ENCODE results near the gene DUS2.

Gene DUS2

DNA sequence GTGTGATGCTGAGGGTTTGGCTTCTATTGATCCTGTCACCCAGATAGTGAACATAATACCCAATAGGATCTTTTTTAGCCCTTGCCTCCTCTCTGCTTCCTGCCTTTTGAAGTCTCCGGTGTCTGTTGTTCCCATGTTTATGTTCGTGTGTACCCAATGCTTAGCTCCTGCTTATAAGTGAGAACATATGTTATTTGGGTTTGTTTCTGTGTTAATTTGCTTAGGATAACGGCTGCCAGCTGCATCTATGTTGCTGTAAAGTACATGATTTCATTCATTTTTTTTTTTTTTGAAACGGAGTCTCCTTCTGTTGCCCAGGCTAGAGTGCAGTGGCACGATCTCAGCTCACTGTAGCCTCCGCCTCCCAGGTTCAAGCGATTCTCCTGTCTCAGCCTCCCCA is 23.0 kb downstream of the DUS2 start:
- no peak for DNase-seq (ENCODE audit: low spot score)

DNA sequence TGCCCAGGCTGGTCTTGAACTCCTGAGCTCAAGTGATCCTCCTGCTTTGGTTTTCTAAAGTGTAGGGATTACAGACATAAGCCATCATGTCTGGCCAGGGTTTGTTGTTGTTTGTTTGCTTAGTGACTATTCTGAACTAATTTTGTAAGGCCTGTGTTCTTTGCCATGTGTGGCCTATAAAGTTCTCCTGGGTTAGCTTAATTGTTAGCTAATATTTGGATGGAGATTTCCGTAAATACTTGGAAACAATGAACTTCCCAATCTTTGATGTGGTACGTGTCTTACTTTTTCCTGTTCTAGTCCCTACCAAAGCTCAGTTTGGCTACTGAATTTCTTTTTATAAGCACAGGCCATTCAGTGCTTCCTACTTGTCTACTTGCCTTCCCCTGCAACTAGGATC is 24.9 kb downstream of the DUS2 start:
- no peak for DNase-seq (ENCODE audit: low spot score)

DNA sequence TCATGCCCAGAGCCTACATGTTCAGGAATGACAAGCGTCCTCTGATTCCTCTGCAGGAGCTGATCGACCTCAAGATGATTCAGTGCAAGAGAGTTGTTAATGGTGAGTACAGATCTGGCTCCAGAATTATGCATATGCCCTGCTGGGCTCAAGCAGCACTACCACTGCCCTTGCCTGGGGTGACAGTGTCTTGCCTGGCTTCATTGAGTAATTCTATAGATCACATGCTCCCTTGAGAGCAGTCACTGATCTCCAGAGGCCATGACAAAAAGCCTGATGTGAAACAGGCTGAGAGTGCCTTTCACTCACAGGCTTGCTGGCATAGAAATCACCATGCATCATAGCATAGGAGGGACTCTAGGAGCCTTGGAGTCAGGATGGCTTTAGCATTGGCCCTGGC is 26.4 kb downstream of the DUS2 start:
- DNase-seq (ENCODE audit: low spot score), result no peak

DNA sequence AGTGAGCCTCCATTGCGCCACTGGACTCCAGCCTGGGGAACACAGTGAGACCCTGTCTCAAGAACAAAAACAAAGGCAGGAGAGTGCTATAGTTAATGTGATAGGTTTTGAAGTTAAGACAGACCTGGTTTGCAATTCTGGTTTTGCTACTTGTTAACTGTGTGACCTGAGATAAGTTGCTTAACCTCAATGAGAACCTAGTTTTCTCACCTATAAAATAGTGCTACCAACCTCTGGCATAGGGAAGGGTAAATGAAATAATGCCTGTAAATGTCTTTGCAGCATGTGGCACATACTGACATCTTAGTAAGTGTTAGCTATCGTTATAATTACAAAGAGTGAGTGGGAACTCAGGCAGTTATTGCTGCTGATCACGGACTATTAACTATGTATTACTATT is 32.3 kb downstream of the DUS2 start:
- DNase-seq (ENCODE audit: low spot score), result no peak

DNA sequence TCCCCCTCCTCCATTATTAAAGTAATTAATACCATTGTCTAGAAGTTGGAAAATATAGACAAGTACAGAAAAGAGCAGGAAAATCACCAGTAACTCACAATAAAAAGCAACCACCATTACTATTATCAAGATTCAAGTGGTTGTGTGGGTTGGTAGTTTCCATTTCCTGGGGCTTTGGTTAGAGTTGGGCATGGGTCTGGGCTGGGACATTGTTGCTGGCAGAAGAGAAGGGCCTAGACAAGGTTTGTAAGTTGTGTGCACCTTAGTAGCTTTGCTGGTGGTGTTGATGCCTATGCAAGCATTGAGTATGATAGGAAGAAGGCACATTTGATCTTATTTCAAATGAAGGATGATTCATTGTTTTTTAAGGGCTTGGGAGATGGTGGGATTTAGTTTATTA is 36.7 kb downstream of the DUS2 start:
- DNase-seq (ENCODE audit: low spot score), result no peak

DNA sequence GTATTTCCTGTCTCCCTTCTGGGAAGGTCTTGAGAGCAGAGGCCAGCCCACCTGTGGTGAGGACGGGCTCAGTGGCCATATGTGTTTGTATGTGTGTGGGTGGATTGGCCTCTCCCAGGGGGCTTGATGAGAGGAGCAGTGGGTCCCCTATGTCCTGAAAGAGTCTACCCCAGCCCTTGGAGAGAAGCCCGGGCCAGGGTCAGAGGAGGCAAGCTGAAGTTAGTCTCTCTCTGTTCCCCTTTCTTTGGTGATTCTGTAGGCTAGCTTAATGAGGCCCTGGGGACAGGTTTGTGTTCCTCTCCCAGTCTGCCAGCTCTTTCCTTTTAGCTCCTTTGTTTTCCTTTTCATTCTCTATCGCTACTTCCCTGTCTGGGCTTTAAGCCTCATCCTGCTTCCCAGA is 38.3 kb downstream of the DUS2 start:
- no peak for DNase-seq (ENCODE audit: low spot score)

DNA sequence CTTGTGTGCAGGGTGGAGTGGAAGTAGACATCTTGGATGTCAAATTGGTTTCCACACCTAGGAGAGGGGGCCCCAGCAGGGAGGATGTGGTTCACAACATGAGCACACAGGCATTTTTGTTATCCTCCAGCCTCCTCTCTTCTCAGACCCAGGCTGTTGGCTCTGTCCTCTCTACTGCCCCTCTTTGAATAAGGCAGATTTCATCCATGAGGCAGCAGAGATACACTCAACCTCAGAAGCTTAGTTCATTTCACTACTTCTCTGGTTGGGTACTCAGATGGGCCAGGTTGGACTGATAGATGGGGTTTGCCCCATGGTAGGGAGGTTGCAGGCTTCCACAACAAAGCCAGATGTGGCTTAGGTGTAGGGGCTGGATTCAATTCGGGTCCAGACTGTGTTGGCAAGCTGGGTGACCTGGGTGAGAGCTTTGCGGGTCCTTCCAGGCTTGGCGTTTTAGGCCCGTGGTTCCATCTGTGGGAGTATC is 39.9 kb downstream of the DUS2 start:
- no peak for DNase-seq (ENCODE audit: low spot score)

DNA sequence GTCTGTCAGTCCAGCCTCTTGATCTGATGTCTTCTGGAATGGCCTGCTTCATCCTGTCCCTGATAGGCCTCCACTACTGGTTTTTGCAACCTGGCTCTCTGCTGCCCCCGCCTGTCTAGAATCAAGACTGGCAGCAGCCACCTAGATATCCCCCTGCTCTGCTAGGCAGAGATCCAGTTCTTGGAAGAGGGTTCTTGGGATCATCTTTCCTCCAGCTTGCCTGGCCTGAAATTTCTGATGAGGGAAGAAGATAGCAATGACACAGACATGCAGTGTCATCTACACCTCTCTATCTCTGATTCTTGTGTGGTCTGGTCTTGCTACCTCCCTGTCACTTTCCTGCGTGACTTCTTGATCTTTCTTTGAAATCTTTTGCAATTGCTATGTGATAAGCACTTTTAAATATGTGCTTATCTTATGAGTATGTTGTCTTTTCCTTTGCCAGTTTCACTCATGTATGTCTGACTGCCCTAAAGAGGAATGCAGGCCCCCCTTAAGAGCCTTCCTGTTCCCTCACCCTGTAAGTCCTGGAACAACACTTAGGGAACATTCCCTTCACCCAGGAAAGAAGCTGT is 41.8 kb downstream of the DUS2 start:
- DNase-seq (ENCODE audit: low spot score), result peak; percentile 85

DNA sequence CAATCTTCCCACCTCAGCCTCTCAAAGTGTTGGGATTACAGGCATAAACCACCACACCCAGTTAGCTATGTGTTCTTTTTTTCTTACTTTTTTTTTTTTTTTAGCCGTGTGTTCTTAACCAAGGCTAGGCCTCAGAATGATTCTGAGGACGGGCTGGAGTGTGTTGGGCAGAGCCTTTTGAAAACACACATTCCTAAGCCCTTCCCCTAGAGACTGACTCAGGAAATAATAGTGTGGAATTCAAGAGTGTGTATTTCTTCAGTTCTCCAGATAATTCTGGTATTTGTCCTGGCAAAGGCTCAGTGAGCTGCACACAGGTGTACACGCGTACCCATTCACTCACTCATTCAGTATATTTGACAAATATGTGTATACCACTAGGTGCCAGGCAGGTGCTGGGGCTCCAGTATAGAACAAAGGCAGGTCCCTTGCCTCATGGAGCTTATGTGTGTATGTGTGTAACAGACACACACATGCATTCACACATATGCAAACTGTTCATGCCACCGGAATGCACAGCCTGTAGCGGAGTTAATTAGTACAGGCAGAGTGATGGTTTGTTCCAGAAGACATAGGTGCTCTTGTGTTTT is 42.7 kb downstream of the DUS2 start:
- peak; percentile 84 for DNase-seq (ENCODE audit: low spot score)

DNA sequence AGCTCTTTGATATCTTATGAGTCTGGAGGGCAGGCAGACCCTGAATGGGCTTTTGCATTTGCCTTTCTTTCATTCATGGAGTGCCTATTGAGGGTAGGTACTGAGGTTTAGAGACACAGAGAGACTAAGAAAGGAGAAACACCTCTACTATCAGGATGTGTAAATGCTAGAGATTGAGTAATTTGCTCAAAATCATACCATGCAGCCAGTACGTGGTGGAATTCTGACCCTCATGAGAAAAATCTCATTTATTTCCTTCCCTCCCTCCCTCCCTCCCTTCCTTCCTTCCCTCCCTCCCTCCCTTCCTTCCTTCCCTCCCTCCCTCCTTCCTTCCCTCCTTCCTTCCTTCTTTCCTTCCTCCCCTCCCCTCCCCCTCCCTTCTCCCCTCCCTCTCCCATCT is 43.7 kb downstream of the DUS2 start:
- no peak for DNase-seq (ENCODE audit: low spot score)

DNA sequence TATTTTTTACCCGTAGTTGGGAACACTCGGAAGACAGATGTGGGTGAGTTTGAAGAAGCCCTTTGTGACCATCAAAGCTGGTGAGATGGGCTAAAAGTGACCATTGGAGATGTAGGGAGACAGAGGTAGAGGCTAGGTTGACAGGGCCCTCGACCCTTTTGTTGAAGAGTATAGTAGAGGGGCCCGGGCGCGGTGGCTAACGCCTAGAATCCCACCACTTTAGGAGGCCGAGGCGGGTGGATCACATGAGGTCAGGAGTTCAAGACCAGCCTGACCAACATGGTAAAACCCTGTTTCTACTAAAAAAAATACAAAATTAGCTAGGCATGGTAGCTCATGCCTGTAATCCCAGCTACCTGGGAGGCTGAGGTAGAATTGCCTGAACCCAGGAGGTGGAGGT is 45.8 kb downstream of the DUS2 start:
- no peak for DNase-seq (ENCODE audit: low spot score)

DNA sequence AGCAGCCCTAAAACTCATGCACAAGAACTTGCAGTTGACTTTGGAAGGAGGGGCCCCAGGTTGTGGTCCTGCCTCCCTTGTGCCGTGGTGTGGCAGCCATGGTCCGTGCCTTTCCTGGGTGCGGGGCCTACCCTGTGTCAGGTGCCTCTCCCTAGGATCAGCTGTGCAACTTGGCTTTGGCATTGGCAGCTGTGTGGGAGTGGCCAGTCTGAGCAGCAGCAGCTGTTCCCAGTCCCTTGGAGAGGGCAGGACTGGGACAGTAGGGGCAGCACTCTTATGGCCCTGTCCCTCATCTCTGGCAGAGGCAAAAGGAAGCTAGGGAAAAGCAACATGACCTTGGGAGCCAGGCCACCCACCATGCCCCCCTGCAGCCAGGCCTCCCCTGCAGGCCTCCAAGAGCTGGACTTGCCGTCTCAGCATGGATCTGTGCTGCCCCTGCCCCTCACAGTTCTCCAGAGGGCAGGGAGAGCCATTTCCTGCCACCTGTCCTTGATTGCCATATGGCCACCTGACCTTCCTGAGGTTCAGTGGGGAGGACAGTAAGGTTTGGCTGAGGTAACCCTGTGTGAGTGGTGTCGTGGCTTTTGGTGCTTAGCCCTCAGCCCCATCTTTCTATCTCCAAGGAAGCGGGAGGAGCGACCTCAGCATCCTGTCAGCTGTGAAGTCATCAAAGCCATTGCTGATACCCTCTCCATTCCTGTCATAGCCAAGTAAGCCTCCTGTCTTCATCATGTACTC is 46.6 kb downstream of the DUS2 start:
- no peak for DNase-seq (ENCODE audit: low spot score)

DNA sequence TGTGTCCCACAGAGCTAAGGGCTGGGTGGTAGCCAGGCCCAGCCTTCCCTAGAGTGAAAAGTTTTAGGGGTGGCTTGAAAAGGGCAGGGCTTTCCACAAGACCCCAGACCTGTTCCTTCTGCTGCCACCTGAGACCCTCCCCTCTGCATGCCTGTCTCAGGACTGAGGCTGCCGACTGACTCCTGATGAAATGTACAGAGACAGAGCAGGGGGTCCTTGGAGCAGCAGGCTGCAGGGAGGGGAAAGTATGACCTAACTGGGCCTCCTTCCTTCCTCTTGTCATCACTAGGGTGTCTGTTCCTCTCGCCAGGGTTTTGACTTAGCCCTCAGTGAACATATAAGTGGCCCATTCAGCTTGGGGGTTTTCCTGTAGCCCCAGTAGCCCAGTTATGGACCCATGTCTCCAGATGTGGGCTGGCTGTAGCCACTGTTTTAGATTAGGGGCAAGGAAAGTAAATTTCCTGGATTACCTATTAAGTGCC is 47.2 kb downstream of the DUS2 start:
- DNase-seq (ENCODE audit: low spot score), result no peak

DNA sequence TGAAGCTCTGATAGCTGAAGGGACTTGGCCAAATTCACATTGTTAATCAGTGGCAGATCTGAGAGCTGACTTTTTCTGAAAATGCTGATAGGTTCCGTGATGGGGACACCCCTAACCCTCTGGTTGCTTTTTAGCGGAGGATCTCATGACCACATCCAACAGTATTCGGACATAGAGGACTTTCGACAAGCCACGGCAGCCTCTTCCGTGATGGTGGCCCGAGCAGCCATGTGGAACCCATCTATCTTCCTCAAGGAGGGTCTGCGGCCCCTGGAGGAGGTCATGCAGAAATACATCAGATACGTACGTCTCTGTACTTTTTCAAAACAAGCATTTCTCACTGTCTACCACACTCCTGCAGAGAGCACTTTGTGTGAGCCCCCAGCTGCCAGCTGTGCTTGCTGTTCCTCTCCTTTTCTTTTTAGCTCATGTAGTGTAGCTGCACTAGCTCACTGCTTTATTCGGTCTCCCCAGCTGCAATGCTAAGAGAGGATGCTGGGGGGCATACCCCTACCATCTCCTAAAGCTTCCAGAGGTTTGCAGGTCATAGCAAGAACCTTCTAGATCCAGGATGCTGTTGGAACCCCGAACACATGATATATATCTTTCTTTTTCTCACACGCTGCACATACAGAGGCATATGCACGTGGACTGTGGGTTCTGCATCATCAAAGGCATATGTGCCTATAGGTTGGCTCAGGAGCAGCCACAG is 47.9 kb downstream of the DUS2 start:
- no peak for DNase-seq (ENCODE audit: low spot score)

DNA sequence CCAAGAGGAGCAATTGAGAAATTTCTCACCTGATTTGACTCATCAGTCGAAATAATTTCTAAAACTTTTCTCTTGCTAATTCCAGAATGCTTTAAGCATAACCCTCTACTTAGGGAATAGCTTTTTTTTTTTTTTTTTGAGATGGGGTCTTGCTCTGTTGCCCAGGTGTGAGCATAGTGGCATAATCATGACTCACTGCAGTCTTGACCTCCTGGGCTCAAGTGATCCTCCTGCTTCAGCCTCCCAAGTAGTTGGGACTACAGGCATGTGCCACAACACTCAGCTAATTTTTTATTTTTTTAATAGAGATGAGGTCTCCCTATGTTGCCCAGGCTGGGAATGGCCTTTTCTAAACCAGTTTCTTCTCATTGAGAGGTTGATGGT is 48.4 kb downstream of the DUS2 start:
- no peak for DNase-seq (ENCODE audit: low spot score)

DNA sequence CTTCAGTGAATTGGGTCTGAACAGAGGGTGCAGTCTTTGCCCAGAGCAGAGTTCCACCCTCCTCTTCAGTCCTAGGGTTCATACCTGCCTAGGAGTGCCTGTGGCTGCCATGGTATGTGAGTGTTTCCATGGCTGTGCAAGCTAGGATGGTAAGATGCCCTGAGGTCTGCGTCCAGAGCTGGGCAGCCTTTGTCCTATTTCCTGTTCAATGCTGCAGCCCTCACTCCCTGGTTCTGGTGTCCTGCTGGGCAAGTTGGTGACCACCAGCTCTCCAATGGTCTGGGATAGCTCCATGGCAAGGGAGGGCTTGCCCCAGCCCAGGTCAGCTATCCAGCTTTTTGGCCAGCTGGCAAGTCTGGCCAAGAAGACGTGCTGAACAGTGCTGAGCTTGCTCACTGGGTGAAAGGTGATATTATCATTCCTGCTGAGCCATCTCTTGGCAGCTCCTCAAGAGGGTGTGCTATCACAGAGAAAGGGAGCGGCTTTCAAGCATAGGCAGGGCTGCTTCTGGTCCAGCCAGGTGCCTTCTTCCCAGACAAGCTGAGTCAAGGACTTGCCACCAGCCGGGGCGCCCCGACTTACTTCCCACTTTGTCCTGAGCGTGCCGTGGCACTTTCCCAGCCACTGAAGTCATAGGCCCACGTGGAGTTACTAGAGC is 49.1 kb downstream of the DUS2 start:
- DNase-seq (ENCODE audit: low spot score), result peak; percentile 74

DNA sequence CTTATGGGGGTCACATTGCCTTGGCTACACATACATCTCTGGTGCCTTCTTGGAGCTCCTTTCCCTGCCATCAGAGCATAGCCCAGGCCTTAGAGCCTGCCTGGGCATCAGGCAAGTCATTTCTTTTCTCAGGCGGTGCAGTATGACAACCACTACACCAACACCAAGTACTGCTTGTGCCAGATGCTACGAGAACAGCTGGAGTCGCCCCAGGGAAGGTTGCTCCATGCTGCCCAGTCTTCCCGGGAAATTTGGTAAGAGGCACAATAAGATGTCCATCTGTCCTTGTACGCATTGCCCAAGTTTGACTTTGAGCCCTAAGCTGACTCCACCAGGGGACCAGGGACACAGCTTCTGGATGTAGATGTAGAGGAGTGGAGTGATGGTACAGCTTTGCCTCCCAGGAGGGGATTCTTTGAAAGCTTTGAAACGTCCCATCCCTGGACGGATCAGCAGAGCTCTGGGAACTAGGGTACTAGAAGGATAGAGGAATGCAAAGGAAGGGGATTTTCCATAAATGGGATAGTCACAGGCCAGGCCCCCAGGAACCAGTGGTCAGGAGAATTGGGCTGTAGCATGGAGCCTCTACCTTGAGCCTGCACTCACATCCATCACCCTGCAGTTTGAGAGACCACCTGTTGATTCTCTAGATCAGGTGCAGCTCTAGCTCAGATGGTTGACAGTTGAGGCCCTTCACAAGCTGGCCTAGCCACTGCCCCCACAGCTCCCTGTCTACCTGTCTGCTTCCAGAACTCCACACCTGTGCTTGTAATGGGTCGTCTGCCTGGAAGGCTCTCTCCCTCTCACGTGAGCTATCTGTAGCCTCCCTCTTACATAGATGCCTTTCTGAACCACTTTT is 51.0 kb downstream of the DUS2 start:
- no peak for DNase-seq (ENCODE audit: low spot score)

DNA sequence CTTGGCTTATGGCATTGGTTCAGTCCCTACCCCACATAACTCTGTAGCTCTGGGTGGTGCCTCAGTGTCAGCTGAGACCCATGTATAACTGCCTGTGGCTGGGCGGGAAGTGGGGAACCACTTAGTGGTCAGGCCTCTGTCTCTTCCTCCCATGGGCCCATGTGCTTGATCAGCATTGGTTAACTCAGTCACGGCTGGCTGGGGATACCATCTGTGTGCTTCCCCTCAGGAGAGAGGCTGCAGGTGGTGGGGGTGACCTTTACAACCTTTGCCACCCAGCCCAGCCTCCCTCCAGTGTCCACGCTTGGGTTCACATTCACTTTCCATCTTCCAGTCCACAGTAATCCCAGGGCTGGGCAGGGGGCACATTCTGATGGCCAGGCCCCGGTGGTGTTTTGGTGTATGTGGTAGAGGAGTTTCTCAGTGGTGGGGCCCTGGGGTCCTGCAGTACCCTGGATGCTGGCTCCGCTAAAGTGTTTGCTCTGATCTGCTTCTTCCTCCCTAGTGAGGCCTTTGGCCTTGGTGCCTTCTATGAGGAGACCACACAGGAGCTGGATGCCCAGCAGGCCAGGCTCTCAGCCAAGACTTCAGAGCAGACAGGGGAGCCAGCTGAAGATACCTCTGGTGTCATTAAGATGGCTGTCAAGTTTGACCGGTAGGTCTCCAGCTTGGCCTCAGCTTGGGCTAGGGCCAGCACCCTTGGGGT is 51.9 kb downstream of the DUS2 start:
- DNase-seq (ENCODE audit: low spot score), result no peak

DNA sequence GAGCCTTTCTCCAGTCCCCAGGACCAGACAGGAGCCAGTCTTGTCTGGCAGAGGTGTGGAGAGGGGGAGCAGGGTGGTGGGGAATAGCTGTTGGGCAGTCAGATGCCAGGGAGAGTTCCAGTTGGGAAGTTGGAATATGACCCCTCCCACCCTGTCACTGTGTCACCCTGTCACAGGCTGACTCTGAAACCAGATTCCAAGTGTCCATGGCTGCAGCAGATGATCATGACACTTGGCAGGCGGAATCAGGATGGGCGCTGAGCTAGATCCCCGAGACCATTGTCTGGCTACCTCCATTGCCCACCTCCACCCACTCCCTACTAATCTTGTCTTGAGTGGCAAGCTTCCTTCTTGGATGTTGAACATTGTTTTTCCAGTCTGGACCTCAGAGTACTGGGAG is 52.9 kb downstream of the DUS2 start:
- no peak for DNase-seq (ENCODE audit: low spot score)

DNA sequence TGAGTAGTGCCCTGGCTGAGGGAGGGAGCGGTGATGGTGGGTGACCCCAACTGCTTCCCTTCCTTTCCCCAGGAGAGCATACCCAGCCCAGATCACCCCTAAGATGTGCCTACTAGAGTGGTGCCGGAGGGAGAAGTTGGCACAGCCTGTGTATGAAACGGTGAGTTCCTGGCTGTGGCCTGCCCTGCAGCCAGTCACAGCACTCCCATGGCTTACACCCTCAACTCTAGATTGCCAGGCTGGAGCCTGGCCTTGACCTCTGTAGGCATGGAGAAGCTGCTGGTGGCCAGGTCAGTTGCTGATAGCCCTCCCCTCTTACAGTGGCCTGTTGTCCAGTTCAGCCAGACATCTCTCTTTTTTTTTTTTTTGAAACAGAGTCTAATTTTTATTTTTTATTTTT is 53.5 kb downstream of the DUS2 start:
- no peak for DNase-seq (ENCODE audit: low spot score)

All from AG20443 (cell line).